OCI-LY7 (cell line): ENCODE data around the gene STXBP6. TPM values are rescaled to one million over a fixed set of nuclear protein-coding genes. Genes with fewer than 3 reads are reported as not detected.

Source experiments
- BruUV-seq: library from RNA; stranded (reverse); fragments of 400-500 nt; replicated peaks from 2 replicates; lab custom pipeline; 2021; lab: Mats Ljungman, UMichigan
- CTCF ChIA-PET: fragments of 300-600 bp; sonication (Branson Sonifier 250); formaldehyde crosslinking; loops from one replicate; lab custom pipeline; 2022; ENCODE audit warnings: antibody characterized with exemption; ENCODE audit not compliant: unreplicated experiment; lab: Charles Lee
- POLR2A ChIA-PET: fragments of 300-600 bp; sonication (Branson Sonifier 250); formaldehyde crosslinking; loops from one replicate; lab custom pipeline; 2022; ENCODE audit warnings: antibody characterized with exemption; lab: Charles Lee
- DNase-seq: peaks from one replicate; pipeline ENCODE4 v3.0.0-alpha.2; 2015; ENCODE audit warnings: low spot score
- H2AFZ ChIP-seq: fragments of 200-600 bp; sonication (generic), shearing (Covaris generic); 2 replicates; pipeline ENCODE4 v1.6.1; 2014; ENCODE audit warnings: mild to moderate bottlenecking, antibody characterized with exemption, low read length, moderate library complexity
- H3K27ac ChIP-seq: fragments of 200-600 bp; sonication (generic); 2 replicates; pipeline ENCODE4 v1.5.1; 2014; ENCODE audit warnings: mixed run types, low read depth, mild to moderate bottlenecking, moderate library complexity, low read length, inconsistent platforms; ENCODE audit not compliant: poor library complexity, severe bottlenecking
- H3K36me3 ChIP-seq: fragments of 200-600 bp; sonication (generic); 2 replicates; pipeline ENCODE4 v1.6.1; 2014; ENCODE audit warnings: mild to moderate bottlenecking, antibody characterized with exemption, low read length, moderate library complexity, mixed read lengths; ENCODE audit not compliant: insufficient read depth
- H3K4me1 ChIP-seq: fragments of 200-600 bp; sonication (generic); 2 replicates; pipeline ENCODE4 v1.5.1; 2014; ENCODE audit warnings: mild to moderate bottlenecking, low read length; ENCODE audit not compliant: insufficient read depth, poor library complexity, severe bottlenecking
- H3K4me2 ChIP-seq: fragments of 200-600 bp; sonication (generic); 2 replicates; pipeline ENCODE4 v1.6.1; 2014; ENCODE audit warnings: mild to moderate bottlenecking, low read length
- H3K4me3 ChIP-seq: fragments of 200-600 bp; sonication (generic); 2 replicates; pipeline ENCODE4 v1.5.1; 2014; ENCODE audit warnings: mild to moderate bottlenecking, low read depth, low read length; ENCODE audit not compliant: poor library complexity, severe bottlenecking
- H3K79me2 ChIP-seq: fragments of 200-600 bp; sonication (generic); 2 replicates; pipeline ENCODE4 v1.6.1; 2016; ENCODE audit warnings: low read depth, mild to moderate bottlenecking, low read length, moderate library complexity, mixed read lengths; ENCODE audit not compliant: insufficient read depth
- H3K9me2 ChIP-seq: fragments of 200-600 bp; sonication (generic); 2 replicates; pipeline ENCODE4 v1.6.1; 2016; ENCODE audit warnings: mild to moderate bottlenecking, low read length, mixed read lengths; ENCODE audit not compliant: insufficient read depth
- H3K9me3 ChIP-seq: fragments of 200-600 bp; sonication (generic); 2 replicates; pipeline ENCODE4 v1.6.1; 2014; ENCODE audit warnings: mild to moderate bottlenecking, mixed run types, low read length, mixed read lengths
- H4K20me1 ChIP-seq: fragments of 200-600 bp; sonication (generic); 2 replicates; pipeline ENCODE4 v1.6.1; 2014; ENCODE audit warnings: mild to moderate bottlenecking, antibody characterized with exemption, low read length, moderate library complexity, mixed read lengths; ENCODE audit not compliant: insufficient read depth
- CTCF ChIP-seq: fragments of 200-600 bp; sonication (generic); conservative IDR thresholded peaks from 2 replicates; pipeline ENCODE4 v1.5.1; 2014; ENCODE audit warnings: mild to moderate bottlenecking, antibody characterized with exemption, low read length, moderate library complexity, mixed read lengths
- EZH2phosphoT487 ChIP-seq: fragments of 200-600 bp; sonication (generic); IDR thresholded peaks from 2 replicates; pipeline ENCODE4 v1.6.1; 2018; ENCODE audit warnings: low read depth, borderline replicate concordance, mild to moderate bottlenecking, mixed run types, antibody characterized with exemption, low read length, moderate library complexity, mixed read lengths
- intact Hi-C: fragments of 100-400 bp; cut with micrococcal nuclease; formaldehyde crosslinking; loops from one replicate; pipeline ENCODE4 v1.10.0; 2022; ENCODE audit not compliant: unreplicated experiment
- total RNA-seq, 2 experiments: library from RNA; depleted of rRNA in 1 of 2; stranded (reverse); fragments of >200 nt in 1 of 2; shearing (Covaris generic) in 1 of 2; gene quantifications; 2 replicates each; pipeline ENCODE4 v1.2.3, GENCODE V29; 2014 to 2022

The STXBP6 gene
- total RNA-seq, 2 experiments from 2014 or later, result 0.48 TPM; not detected in 1

GRCh38 chr14:24982472-24983155 is 67.3 kb downstream of the STXBP6 start:
- no peak for TF ChIP-seq EZH2phosphoT487
- TF ChIP-seq CTCF, result no peak
- no peak overlapping the region for H3K27ac ChIP-seq
- POLR2A ChIA-PET, result no interaction called here
- intact Hi-C loops, result no loop called here
- H2AFZ ChIP-seq, result no peak overlapping the region
- no peaks in the 10 kb centered on the region for H3K79me2 ChIP-seq
- no peaks in the 10 kb centered on the region for H3K9me3 ChIP-seq
- H3K9me2 ChIP-seq, result no peaks in the 10 kb centered on the region
- H4K20me1 ChIP-seq, result no peaks in the 10 kb centered on the region
- CTCF ChIA-PET, result no interaction called here
- no peaks in the 10 kb centered on the region for H3K4me1 ChIP-seq
- no peak overlapping the region for H3K4me3 ChIP-seq
- H3K36me3 ChIP-seq, result no peaks in the 10 kb centered on the region
- DNase-seq, result no peak
- BruUV-seq, result no TSS peak
- no peak overlapping the region for H3K4me2 ChIP-seq

GRCh38 chr14:24979725-24980239 is 70.2 kb downstream of the STXBP6 start:
- no TSS peak for BruUV-seq
- H3K4me2 ChIP-seq, result no peak overlapping the region

More at GRCh38 chr14:24979725-24980239, 70.2 kb downstream of the STXBP6 start:
- H2AFZ ChIP-seq, result no peak overlapping the region
- DNase-seq, result no peak
- TF ChIP-seq CTCF (no peak), EZH2phosphoT487 (no peak)
- POLR2A ChIA-PET, result interaction anchor here (0.9 kb wide), 1 partner anchor 14 kb away, joined by 3 read pairs; no protein-coding TSS in a partner anchor
- no peaks in the 10 kb centered on the region for H3K9me2 ChIP-seq
- H3K4me1 ChIP-seq, result no peaks in the 10 kb centered on the region
- H3K4me3 ChIP-seq, result no peak overlapping the region
- CTCF ChIA-PET, result no interaction called here
- no peaks in the 10 kb centered on the region for H3K36me3 ChIP-seq
- no peak overlapping the region for H3K27ac ChIP-seq
- no peaks in the 10 kb centered on the region for H3K9me3 ChIP-seq
- no peaks in the 10 kb centered on the region for H4K20me1 ChIP-seq
- intact Hi-C loops, result no loop called here
- H3K79me2 ChIP-seq, result no peaks in the 10 kb centered on the region
